HTR-8/SVneo (cell line): ENCODE data around the gene PRKCA.
"Not testable (repeated sequence)": the region's sequence is repeated elsewhere in the genome, so short reads cannot be mapped to it uniquely, and the experiment has no call there.

Experiments used
- DNase-seq: peaks from one replicate; pipeline ENCODE4 v3.0.0; 2011; ENCODE audit warnings: low spot score, mixed read lengths; ENCODE audit not compliant: insufficient read length
- FAIRE-seq: peaks from 2 replicates; lab custom pipeline; 2011; peaks lifted over from hg19 to GRCh38; lab: Jason Lieb, UNC

PRKCA gene

DNA sequence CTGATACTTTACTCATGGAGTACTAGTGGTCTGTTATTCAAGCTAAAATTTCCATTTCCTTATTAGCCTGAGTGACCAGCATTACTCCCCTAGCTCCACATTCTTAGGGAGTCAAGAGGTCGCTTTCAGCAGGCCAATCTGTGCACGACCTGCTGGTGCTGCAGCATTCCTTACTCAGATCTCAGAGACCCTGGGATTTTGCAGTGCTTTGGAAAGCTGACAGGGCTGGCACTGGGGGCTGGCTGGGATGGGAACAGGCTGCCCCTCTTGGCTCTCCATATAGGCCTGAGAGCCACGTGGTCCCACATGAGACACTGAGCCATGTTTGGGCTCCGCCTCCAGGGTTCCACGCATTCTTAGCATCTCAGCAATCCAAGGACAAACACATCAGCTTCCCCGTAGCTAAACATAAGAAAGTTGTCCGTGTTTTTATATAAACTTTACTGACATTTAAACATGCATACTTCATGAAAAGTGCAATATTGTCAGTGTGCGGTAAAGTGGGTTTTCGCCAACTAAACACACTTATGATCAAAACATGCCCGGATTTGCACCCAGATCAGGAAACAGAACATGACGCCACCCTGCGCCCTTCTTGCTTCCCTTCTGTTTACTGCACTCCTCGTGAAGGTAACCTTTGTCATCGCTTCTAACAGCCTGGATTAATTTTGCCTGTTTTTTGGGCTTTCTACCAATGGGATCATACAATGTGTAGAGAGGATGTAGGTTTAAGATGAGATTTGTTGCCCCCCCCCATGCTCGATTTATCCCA, 278.0 kb downstream of the PRKCA start:
- FAIRE-seq (peak; percentile 88), DNase-seq (peak; percentile 82)

- no peak for FAIRE-seq
- DNase-seq, result no peak
These were observed 278.6 kb downstream of the PRKCA start for GRCh38 chr17:66580956-66581391.

DNA sequence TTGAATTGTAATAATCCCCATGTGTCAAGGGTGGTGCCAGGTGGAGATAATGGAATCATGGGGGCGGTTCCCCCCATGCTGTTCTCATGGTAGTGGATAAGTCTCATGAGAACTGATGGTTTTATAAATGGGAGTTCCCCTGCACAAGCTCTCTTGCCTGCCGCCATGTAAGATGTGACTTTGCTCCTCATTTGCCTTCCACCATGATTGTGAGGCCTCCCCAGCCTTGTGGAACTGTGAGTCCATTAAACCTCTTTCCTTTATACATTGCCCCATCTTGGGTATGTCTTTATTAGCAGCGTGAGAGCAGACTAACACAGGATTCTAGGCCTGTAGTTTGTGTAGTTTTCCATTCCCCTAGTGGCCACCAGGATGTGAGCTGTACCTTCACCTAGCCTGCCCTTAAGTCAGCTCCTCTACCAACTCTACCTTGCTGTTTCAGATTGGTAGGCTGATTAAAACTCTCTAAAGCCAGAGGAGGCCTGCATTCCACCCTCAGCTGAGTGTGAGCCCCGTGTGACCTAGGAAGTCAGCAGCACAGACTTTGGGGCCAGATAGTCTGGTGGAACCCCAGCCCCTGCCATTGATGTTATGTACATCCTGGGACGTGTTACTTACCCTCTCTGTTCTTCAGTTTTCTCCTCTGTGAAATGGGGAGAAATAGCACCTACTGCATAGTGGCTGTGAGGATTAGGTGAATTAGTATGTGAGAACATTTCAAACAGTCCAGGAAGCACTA, 280.1 kb downstream of the PRKCA start:
- DNase-seq (no peak), FAIRE-seq (peak; percentile 28)

DNA sequence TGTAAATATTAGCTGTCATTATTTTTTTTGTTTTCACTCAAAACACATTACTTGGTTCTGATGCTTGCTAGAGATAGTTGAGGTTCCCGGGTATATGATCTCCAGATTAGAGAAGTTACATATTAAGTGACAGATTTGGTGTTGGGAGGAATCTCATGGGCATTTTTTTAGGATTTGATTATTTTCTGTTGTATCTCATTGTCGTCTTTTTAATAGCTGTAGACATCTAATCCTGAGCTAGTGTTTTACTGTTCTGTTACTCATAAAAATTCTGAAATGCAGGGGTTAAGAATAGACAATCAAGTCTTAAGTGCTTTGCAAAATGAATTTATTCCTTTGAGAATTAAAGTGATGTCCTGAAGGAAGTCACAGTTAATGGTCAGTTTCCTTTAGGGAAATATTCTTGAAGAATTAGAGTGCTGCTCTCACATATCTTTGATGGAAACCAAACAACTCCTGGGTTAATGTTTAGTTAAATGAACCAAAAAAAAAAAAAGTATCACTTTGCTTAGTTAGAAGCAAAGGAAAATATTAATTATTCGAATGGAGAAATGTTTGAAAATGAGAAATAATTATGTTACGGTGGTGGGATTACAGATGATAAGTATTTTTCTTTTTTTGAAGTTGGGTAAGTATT, 280.8 kb downstream of the PRKCA start:
- no peak for DNase-seq
- FAIRE-seq, result no peak

GRCh38 chr17:66584927-66585326, 282.5 kb downstream of the PRKCA start:
- no peak for DNase-seq
- no peak for FAIRE-seq

DNA sequence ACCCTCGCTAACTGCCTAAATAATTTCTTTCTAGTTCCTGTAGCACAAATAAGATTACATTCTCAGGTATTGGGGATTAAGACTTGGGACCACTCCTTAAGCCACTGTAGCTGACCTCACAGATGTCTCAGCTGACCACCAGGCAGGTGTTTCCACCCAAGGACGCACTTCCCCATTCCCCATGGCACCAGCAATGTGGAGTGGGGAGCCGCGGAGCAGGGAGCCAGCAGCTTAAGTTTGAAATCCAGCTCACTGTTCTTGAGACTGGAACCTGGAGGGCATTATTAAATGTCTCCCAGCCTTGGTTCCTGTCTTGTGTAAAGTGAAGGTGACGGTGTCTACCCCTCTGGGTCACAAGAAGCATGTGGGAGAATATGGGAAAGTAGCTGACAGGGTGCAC, 283.1 kb downstream of the PRKCA start:
- FAIRE-seq (peak; percentile 16), DNase-seq (no peak)

GRCh38 chr17:66589892-66590291, 287.5 kb downstream of the PRKCA start:
- FAIRE-seq (peak; percentile 46), DNase-seq (no peak)

DNA sequence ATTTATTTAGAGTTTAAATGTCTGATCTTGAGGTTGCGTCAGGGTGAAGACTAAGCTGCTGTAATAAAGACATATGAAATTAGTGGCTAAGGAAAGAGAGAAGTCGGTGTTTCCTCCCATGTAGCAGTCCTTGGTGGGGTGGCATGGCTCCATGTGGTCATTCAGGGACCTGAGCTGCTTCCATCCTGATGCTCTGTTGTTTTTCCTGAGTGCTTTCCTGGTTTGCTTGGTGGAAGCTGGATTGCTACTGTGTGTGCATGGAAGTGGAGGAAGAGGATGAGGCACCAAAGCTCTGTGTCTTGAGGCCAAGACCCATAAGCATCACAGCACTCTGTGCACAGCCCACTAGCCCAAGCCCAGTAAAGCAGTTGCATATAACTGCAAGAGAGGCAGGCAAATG, 290.7 kb downstream of the PRKCA start:
- FAIRE-seq (no peak), DNase-seq (no peak)

GRCh38 chr17:66595893-66596292, 293.5 kb downstream of the PRKCA start:
- FAIRE-seq (no peak), DNase-seq (no peak)

DNA sequence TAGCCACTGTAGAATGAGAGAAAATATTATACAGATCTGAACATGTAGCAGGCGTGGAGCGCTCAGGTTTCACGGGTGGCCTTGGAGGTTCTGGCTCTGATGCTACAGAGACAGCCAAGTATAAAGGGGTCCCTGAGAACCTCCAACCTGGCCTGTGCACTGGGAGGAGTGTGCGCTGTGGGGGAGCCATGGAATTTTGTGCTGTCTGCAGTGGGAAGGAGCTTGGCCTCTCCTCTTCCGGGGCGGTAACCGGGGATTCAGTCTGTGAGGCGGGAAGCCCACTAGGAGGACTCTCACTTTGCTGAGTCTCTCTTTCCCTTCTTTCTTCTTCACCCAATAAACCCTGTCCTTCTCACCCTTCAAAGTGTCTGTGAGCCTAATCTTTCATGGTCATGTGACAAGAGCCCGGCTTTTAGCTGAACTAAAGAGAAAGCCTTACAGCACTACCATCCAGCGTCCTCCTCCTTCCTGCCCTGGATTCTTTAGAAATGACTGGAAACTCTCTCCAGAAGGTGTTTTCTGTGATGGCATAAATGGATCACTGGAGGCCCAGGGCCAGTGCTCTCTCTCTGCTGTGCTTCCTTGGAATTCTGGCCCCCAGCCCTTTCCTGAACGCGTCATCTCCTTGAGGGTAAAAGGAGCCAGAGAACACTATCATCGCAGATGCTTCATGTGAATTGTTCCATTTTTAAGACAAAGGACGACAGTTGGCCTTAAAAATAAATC, 300.4 kb downstream of the PRKCA start:
- FAIRE-seq (peak; percentile 60), DNase-seq (peak; percentile 45)

DNA sequence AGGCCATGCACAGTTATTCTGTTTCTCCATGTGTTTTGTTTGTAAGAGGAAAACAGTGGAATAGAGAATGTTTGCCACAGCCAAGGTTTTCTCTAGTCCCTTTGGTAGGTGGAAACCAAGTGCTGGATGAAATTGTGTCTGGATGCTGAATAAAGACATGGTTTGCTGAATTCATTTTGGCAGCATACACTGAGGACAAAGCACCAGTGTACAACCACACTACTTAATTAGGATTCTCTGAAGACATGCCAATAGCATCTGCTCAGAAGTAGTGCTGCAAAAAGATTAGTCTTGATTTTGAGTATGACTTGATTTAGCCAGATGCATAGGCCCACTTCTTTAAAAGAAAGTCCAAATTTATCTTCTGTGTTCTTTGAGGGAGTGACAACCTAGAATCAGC, 302.0 kb downstream of the PRKCA start:
- peak; percentile 40 for FAIRE-seq
- DNase-seq, result no peak

DNA sequence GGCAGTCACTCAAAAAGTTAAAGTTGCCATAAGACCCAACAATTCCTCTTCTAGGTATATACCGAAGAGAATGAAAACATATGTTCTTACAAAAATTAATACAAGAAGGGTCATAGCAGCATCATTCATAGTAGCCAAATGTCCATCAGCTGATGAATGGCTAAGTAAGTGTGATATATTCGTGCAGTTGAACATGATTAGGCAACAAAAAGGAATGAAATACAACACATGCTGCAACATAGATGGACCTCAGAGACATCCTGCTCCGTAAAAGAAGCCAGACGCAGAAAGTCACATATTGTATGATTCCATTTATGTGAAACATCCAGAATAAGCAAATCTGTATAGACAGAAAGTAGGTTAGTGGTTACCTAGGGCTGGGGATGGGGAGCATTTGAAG, 303.1 kb downstream of the PRKCA start:
- DNase-seq (no peak), FAIRE-seq (peak; percentile 4)

DNA sequence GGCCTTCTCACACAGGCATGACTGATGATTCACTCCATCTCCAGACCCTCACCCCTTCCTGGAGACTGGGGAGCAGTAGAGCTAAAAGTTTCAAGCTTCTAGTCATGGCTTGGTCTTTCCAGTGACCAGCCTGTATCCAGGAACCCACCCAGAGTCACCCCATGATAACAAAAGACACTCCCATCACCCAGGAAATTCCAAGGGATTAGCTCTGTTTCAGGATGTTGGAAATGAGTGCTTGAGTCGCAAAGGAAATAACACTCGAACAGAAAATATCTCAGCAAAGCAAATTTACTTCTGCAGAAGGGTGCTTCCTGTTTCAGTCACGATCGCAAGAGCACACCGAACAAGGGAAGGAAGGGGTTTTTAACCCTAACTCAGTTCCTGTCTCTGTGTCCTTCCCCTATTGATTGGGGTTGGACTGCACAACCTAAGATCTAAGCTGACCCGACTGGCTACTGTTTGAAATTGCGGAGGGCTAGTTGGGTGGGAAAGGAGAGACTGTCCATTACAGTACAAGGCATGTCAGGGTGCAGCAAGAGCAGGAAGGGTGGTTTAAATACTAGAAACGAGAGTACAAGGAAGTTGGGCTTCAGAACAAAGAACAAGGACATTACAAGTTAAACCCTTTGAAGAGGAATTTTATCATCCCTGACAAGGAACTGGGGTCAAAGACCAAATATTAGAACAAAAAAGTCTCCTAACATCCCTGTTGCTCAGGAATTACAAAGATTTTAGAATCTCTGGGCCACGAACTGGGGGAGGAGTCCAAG, 308.1 kb downstream of the PRKCA start:
- DNase-seq, result no peak

DNA sequence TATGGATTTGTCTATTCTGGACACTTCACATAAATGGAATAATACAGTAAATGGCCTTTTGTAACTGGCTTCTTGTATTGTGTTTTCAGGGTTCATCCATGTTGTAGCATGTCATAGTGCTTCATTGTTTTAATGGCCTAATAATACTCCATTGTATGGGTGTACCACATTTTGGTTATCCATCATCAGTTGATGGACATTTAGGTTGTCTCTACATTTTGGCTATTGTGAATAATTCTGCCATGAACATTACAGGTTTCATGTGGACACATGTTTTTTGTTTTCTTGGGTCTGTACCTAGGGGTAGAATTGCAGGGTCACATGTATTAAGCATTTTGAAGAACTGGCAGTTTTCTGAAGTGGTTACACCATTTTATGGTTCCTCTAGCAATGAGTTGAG, 309.0 kb downstream of the PRKCA start:
- DNase-seq (no peak), FAIRE-seq (no peak)

More for the DNA sequence above, 308.1 kb downstream of the PRKCA start:
- FAIRE-seq, result peak; percentile 49

GRCh38 chr17:66612993-66613392, 310.6 kb downstream of the PRKCA start:
- FAIRE-seq (no peak), DNase-seq (no peak)

DNA sequence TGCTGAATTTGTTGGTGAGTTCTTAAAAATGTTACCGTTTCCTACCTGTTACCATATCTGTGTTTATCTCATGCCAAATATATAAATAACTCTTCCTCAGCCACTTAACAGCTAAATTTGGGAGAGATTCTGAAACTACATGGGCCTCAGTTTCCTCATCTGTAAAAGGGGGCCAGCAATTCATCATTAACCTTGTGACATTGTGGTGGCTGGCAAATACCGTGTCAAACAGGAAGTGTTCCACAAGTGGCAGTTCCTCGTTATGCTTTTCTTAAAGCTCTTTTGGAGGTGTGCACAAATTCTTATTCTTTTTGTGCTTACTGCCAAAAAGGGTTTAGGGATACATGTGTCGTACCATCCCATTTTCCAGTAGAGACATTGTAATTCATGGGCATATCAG, 312.1 kb downstream of the PRKCA start:
- FAIRE-seq (peak; percentile 4), DNase-seq (no peak)

GRCh38 chr17:66619206-66619605, 316.8 kb downstream of the PRKCA start:
- FAIRE-seq, result no peak
- no peak for DNase-seq

GRCh38 chr17:66620528-66620927, 318.1 kb downstream of the PRKCA start:
- FAIRE-seq, result peak; percentile 23

DNA sequence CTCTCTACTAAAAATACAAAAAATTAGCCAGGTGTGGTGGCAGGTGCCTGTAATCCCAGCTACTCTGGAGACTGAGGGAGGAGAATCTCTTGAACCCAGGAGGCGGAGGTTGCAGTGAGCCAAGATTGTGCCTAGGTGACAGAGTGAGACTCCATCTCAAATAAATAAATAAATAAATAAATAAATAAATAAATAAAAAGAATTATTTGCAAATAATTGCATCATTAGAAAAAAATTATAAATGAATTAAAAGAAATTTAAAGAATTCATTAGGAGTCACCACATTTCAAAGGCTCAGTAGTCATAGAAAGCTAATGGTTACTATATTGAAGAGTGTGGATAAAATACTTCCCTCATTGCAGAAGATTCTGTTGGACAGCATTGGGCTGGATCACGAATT, 322.2 kb downstream of the PRKCA start:
- FAIRE-seq, DNase-seq: not testable (repeated sequence)

More at GRCh38 chr17:66620528-66620927, 318.1 kb downstream of the PRKCA start:
- no peak for DNase-seq
